T-helper 9 cell (primary cell): ENCODE results near the gene SLC6A3.

ENCODE experiments used
- DNase-seq: peaks from one replicate; pipeline ENCODE4 v3.0.0-alpha.2; 2020
- total RNA-seq, 2 donors: gene quantifications; one replicate each; lab custom pipeline; 2026; lab: John Stamatoyannopoulos, UW

The SLC6A3 gene
- 0 to 0.07 reads per million in 2 donors for total RNA-seq

GRCh38 chr5:1445313-1445688 is at the start of gene SLC6A3:
Gene SLC6A3 (minus strand): TSS chr5:1445440. CDS start chr5:1443197, 2,243 bp downstream.
- DNase-seq, result no peak

- DNase-seq, result no peak
Measured at GRCh38 chr5:1493941-1494340, 48.7 kb upstream of the SLC6A3 start.

GRCh38 chr5:1493413-1493812 is 48.2 kb upstream of the SLC6A3 start:
- no peak for DNase-seq

DNA sequence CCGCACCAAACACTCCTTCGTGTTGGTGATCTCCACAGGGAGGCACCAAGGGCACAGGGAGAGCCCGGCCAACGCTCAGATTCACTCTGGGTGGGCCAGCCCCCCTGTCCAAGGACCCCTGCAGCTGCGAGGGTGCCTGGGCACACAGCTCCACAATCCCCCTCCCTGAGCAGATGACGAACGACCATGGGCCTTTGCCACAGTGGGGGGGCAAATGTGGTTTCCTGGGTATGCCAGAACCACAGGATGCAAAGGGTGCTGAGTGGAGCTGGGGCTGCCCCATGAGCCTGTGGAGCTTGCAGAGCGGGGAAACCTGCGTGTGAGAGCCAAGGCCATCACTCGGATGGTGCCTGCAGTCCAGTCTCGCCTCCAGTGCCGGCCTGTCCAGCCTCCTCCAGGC is 47.5 kb upstream of the SLC6A3 start:
- DNase-seq, result no peak

GRCh38 chr5:1490376-1490775 is 45.1 kb upstream of the SLC6A3 start:
- no peak for DNase-seq

GRCh38 chr5:1489754-1490153 is 44.5 kb upstream of the SLC6A3 start:
- DNase-seq, result no peak

DNA sequence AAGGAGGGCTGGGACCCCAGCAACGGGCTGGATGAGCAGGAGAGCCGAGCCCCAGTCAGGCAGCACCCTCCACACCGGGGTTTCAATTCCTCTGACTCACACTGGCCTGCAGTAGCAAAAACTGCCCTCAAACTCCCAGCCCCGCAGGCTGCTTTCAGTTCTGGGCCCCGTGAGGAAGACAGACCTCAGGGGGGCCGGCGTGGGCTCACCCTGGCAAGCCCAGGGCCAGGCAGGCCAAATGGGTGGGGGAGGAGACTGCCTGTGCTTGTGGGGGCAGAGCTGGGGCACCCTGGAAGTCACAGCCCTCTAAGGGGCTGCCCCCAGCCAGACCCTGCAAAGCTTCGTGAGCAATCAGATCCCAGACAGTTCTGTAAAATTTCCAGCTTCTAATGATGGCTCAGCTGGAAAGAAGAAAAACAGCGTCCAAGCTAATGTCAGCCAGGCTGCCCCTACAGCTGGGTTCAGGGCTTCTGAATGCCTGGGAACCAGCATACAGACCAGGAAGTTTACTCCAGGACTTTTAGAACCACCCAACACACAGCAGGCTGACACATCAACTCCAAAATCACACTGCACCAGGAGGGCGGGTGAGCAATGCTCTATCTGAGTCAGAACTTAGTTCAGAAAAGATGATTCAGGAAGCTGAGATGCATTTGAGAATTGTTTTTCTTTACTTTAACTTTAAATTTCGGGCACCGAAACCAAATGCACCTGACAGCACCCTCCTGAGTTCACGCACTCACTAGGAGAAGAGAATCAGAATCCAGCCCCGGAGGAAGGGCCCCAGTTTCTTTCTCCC is 43.8 kb upstream of the SLC6A3 start:
- no peak for DNase-seq

DNA sequence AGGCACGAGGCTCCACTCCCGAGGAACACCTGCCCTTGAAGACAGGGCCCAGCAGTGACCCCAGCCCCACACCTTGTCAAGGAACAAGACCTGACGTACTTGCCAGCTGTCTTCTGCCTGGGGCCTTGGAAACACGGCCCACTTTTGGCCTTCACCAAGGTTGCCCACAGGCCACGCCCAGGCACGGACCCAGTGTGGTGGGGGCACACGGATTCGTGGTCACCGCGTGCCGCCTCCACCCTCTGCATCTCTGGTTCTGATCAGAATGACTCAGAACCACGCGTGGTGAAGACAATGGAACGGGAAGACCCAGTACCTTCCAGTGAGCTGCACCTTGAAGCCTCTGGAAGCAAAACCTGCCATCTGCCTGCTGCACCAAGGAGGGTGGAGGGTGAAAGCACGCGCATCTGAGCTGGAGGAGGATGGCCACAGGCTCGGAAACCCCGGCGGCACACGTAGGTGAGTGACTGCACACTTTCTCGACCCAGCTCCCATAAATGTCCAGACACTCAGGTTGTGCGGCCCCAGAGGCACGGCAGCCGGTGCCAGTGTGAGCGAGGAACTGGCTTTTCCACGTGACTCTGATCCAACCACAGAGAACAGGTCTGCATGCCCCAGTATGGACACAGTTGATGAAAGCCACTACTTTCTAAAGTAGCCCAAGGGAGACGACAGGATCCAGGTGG is 42.0 kb upstream of the SLC6A3 start:
- DNase-seq, result no peak

- no peak for DNase-seq
Measured at GRCh38 chr5:1486271-1486670, 41.0 kb upstream of the SLC6A3 start.

DNA sequence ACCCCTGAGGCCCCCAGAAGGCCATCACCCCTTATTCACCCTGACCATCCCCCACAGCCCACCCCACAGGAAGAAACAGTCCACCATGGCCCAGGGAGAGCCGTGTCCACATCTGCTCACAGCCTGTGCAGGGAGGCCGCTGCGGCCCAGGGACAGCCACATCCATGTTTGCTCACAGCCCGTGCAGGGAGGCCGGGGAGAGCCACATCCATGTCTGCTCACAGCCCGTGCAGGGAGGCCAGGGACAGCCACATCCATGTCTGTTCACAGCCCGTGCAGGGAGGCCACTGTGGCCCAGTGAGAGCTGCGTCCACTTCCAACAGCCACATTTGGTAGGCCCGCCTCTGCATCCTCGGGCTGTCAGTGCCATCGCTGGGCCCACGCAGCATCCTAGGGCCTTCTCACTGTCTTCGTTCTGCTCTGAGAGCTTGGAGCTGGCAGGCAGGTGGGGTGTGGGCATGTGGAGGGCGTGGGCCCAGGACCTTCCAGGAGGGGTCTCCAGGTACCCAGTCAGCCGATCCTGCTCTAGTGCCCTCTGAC is 40.4 kb upstream of the SLC6A3 start:
- DNase-seq, result no peak

DNA sequence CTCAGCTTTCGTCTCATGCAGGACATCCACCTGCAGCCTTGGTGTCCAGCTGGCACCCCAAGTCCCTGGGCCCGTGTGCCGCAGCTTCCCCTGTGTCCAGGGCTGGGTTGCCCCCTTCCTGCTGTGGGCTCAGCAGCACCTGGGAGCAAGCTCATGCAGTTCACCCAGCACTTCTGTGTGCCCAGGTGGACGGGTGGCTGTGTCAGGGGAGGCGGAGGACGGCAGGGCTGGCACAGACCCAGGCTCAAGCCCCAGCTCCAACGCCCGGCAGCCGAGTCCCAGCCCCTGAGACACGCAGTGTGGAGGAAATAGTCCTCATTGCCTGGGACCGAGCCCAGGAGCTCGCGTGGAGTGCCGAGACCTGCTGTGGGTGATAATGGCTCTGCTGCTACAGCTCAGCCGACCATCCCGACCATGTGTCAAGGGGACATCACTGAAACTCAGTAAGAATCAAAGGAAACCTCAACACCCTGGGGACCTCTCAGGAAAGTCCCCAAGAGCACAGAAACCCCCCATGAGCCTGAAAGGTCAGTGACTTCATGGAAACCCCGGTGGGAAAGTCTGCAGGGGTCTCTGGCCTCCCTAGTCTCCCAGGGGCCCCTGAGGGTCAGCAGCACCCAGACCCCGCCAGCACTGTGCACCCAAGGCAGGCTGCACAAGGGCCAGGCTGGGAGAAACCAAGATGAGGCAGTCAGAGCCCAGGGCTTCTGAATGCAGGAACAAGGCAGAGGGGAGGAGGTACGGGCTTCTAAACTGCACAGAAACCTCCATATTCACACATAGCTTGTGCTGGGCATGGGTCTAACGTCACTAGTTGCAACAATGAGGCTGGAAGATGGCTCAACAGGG is 39.7 kb upstream of the SLC6A3 start:
- no peak for DNase-seq

- DNase-seq, result no peak
Measured at GRCh38 chr5:1483856-1484729, 38.9 kb upstream of the SLC6A3 start.

DNA sequence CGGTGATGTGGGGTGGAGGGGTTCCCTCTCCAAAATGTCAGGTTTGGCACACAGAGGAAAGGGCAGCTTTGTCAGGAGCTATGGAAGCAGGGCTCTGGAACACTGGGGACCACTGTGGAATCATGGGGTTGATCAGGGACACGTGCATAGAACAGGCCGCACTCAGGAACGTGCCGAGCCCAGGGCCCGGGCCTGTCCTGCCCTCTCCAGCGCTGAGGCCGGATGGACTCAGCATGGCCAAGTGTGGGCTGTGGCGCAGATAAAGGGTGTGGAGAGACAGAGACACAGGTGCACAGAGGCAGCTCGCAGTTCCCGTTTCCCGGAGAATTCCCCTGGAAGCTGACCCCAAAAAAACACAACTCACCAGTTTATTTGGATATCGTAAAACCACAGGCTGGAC is 37.8 kb upstream of the SLC6A3 start:
- DNase-seq, result no peak

GRCh38 chr5:1481959-1482331 is 36.7 kb upstream of the SLC6A3 start:
- DNase-seq, result no peak

- DNase-seq, result no peak
Measured at GRCh38 chr5:1481266-1481958, 36.2 kb upstream of the SLC6A3 start.

- DNase-seq, result no peak
Measured at GRCh38 chr5:1480806-1481205, 35.6 kb upstream of the SLC6A3 start.

DNA sequence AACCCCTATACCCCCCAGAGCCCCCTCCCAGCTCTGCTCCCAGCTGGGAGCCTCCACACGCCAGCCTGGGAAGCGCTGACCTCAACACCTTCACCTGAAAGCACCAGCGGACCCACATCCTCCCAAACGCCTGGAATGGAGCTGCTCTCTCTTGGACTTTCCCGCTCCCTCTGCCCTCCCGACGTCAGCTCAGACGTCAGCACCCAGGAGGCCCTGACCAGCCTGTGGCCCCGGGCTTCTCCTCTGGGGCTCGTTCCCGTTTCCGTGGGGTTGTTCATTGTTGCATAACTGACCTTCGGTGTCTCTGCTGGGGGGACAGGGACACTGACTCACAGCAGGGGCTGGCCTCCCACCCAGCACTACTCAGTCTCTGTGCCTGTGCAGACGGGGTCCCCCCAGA is 35.0 kb upstream of the SLC6A3 start:
- DNase-seq, result no peak

DNA sequence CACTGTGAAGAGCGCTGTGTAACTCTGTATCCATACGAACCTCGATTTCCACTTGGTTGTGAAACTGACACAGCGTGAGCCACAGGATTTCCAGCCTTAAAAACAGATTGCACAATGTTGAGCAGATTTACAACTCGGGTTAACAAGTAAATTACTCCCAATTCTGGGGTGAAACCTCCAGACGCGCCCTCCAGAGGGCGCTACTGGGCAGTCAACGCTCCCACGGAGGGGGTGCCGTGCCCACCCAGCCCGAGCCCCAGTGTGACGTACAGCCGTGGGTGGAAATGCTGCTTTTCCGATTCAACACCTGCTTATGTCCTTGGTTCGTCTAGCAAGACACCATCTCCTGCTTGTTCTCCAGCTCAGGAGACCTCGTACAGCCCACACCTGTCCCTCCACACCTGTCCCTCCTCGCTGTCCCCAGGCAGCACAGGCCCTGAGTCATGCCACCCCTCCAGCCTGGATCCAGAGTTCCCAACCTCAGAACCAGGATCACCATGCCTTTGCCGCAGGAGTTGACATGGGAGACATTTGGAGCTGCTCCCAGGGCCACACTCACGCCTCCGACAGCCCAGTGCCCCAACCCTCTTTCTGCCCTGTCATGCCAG is 34.4 kb upstream of the SLC6A3 start:
- DNase-seq, result peak; percentile 29

DNA sequence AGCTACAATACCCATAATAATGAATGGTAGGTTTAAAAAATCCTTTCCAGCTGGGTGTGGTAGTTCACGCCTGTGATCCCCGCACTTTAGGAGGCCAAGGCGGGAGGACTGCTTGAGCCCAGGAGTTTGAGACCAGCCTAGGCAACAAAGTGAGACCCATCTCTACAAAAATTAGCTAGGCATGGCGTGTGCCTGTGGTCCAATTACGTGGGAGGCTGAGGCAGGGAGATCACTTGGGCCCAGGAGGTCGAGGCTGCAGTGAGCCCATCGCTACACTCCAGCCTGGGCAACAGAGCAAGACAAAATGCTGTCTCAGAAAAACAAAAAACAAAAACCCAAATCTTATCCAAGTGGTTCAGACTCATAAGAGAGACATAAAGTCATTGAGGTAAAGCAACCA is 33.8 kb upstream of the SLC6A3 start:
- no peak for DNase-seq

- no peak for DNase-seq
Measured at GRCh38 chr5:1478271-1479035, 33.2 kb upstream of the SLC6A3 start.
